WERI-Rb-1 (cell line): Measurements from ENCODE around the gene KCNN4.

ENCODE experiments used
- DNase-seq: peaks from one replicate; pipeline ENCODE4 v3.0.0-alpha.2; 2020
- H3K27ac ChIP-seq: fragments of 250-450 bp; sonication (Bioruptor Pico); 2 replicates; pipeline ENCODE4 v1.5.1; 2020; ENCODE audit warnings: mild to moderate bottlenecking, moderate library complexity
- H3K27me3 ChIP-seq: fragments of 250-450 bp; sonication (Bioruptor Pico); 2 replicates; pipeline ENCODE4 v1.5.1; 2021; ENCODE audit warnings: mild to moderate bottlenecking, low read depth, moderate library complexity; ENCODE audit not compliant: insufficient read depth, severe bottlenecking
- H3K36me3 ChIP-seq: fragments of 250-450 bp; sonication (Bioruptor Pico); 2 replicates; pipeline ENCODE4 v1.5.1; 2020; ENCODE audit warnings: mild to moderate bottlenecking, moderate library complexity
- H3K4me3 ChIP-seq: 2 replicates; pipeline ENCODE4 v1.5.1; 2011; ENCODE audit warnings: low read depth, mild to moderate bottlenecking, control low read depth, low read length
- H3K9me3 ChIP-seq: fragments of 250-450 bp; sonication (Bioruptor Pico); 2 replicates; pipeline ENCODE4 v1.5.1; 2021; ENCODE audit warnings: mild to moderate bottlenecking, moderate library complexity; ENCODE audit not compliant: severe bottlenecking
- CTCF ChIP-seq: IDR thresholded peaks from 2 replicates; pipeline ENCODE4 v1.5.1; 2011; ENCODE audit warnings: low read depth, mild to moderate bottlenecking, control low read depth, inconsistent platforms, low read length

Gene KCNN4

GRCh38 chr19:43790587-43790986 lies 9.8 kb upstream of the KCNN4 start:
- H3K27ac ChIP-seq, result no peak overlapping the region
- no peaks in the 10 kb centered on the region for H3K9me3 ChIP-seq
- DNase-seq, result no peak
- TF ChIP-seq CTCF, result no peak
- no peaks in the 10 kb centered on the region for H3K36me3 ChIP-seq
- no peak overlapping the region for H3K4me3 ChIP-seq
- H3K27me3 ChIP-seq, result no peaks in the 10 kb centered on the region

- TF ChIP-seq CTCF, result no peak
- no peak overlapping the region for H3K4me3 ChIP-seq
- no peaks in the 10 kb centered on the region for H3K36me3 ChIP-seq
- no peaks in the 10 kb centered on the region for H3K9me3 ChIP-seq
- no peak overlapping the region for H3K27ac ChIP-seq
- no peak for DNase-seq
- H3K27me3 ChIP-seq, result no peaks in the 10 kb centered on the region
These were observed 8.3 kb upstream of the KCNN4 start for GRCh38 chr19:43789029-43789428.

GRCh38 chr19:43786665-43787064 lies 5.9 kb upstream of the KCNN4 start:
- H3K36me3 ChIP-seq, result no peaks in the 10 kb centered on the region
- H3K4me3 ChIP-seq, result no peak overlapping the region
- H3K9me3 ChIP-seq, result no peaks in the 10 kb centered on the region
- DNase-seq, result no peak
- no peak overlapping the region for H3K27ac ChIP-seq
- no peak for TF ChIP-seq CTCF
- H3K27me3 ChIP-seq, result no peaks in the 10 kb centered on the region

- peak; percentile 90 for TF ChIP-seq CTCF
- H3K4me3 ChIP-seq, result no peak overlapping the region
- peak overlapping the region; percentile 46 for H3K27ac ChIP-seq
- peak; percentile 62 for DNase-seq
- no peaks in the 10 kb centered on the region for H3K27me3 ChIP-seq
- no peaks in the 10 kb centered on the region for H3K9me3 ChIP-seq
- no peaks in the 10 kb centered on the region for H3K36me3 ChIP-seq
These were observed 4.4 kb upstream of the KCNN4 start for GRCh38 chr19:43784981-43785808.

GRCh38 chr19:43784241-43784980 lies 3.6 kb upstream of the KCNN4 start:
- no peaks in the 10 kb centered on the region for H3K9me3 ChIP-seq
- no peak overlapping the region for H3K4me3 ChIP-seq
- H3K27me3 ChIP-seq, result no peaks in the 10 kb centered on the region
- H3K36me3 ChIP-seq, result no peaks in the 10 kb centered on the region
- no peak overlapping the region; the same call in 1 of the 2 replicates for H3K27ac ChIP-seq
- no peak for TF ChIP-seq CTCF
- peak; percentile 39 for DNase-seq
